H9 (cell line): ENCODE measurements around the gene MTMR12. TPM values are rescaled to one million over a fixed set of nuclear protein-coding genes. Genes with fewer than 3 reads are reported as not detected.

Experiments used
- DNase-seq: peaks from one replicate; pipeline ENCODE4 v3.0.0-alpha.2; 2017
- H2AFZ ChIP-seq: one replicate; pipeline ENCODE4 v1.6.1; 2013; ENCODE audit warnings: mild to moderate bottlenecking, low read length, control low read depth, moderate library complexity
- H2AK5ac ChIP-seq: 2 replicates; pipeline ENCODE4 v1.6.1; 2013; ENCODE audit warnings: low read length, control low read depth, mixed read lengths; ENCODE audit not compliant: insufficient read length
- H2BK120ac ChIP-seq: one replicate; pipeline ENCODE4 v1.6.1; 2013; ENCODE audit warnings: low read depth, mild to moderate bottlenecking, low read length, control low read depth, inconsistent platforms; ENCODE audit not compliant: poor library complexity, severe bottlenecking
- H2BK12ac ChIP-seq: 2 replicates; pipeline ENCODE4 v1.6.1; 2013; ENCODE audit warnings: low read length, control low read depth, mixed read lengths, low read depth; ENCODE audit not compliant: insufficient read length
- H2BK15ac ChIP-seq: 2 replicates; pipeline ENCODE4 v1.6.1; 2013; ENCODE audit warnings: low read depth, low read length, control low read depth
- H2BK20ac ChIP-seq: one replicate; pipeline ENCODE4 v1.6.1; 2013; ENCODE audit warnings: low read depth, mild to moderate bottlenecking, low read length, control low read depth, inconsistent platforms; ENCODE audit not compliant: poor library complexity, severe bottlenecking
- H2BK5ac ChIP-seq: 2 replicates; pipeline ENCODE4 v1.6.1; 2013; ENCODE audit warnings: low read length, control low read depth, mixed read lengths; ENCODE audit not compliant: insufficient read length
- H3K14ac ChIP-seq: 2 replicates; pipeline ENCODE4 v1.6.1; 2013; ENCODE audit warnings: low read length, control low read depth; ENCODE audit not compliant: insufficient read depth
- H3K18ac ChIP-seq: 2 replicates; pipeline ENCODE4 v1.6.1; 2013; ENCODE audit warnings: low read depth, mild to moderate bottlenecking, mixed read lengths, low read length, control low read depth; ENCODE audit not compliant: insufficient read length
- H3K23ac ChIP-seq: 2 replicates; pipeline ENCODE4 v1.6.1; 2013; ENCODE audit warnings: low read length, control low read depth, mixed read lengths, low read depth; ENCODE audit not compliant: insufficient read length
- H3K23me2 ChIP-seq: 2 replicates; pipeline ENCODE4 v1.6.1; 2013; ENCODE audit warnings: low read depth, mild to moderate bottlenecking, mixed read lengths, low read length, control low read depth; ENCODE audit not compliant: insufficient read length, poor library complexity, severe bottlenecking
- H3K27ac ChIP-seq: 2 replicates; pipeline ENCODE4 v1.5.1; 2013; ENCODE audit warnings: low read length, control low read depth, mixed read lengths, low read depth; ENCODE audit not compliant: insufficient read length
- H3K27me3 ChIP-seq: 2 replicates; pipeline ENCODE4 v1.6.1; 2013; ENCODE audit warnings: low read length, control low read depth, inconsistent platforms; ENCODE audit not compliant: insufficient read depth
- H3K4ac ChIP-seq: 2 replicates; pipeline ENCODE4 v1.6.1; 2013; ENCODE audit warnings: low read depth, mild to moderate bottlenecking, control low read depth, inconsistent platforms, low read length, moderate library complexity
- H3K4me1 ChIP-seq: 2 replicates; pipeline ENCODE4 v1.6.1; 2013; ENCODE audit warnings: low read length, control low read depth, inconsistent platforms; ENCODE audit not compliant: insufficient read depth
- H3K4me2 ChIP-seq: 2 replicates; pipeline ENCODE4 v1.6.1; 2013; ENCODE audit warnings: low read length, control low read depth, mixed read lengths; ENCODE audit not compliant: insufficient read length, insufficient read depth
- H3K56ac ChIP-seq: 2 replicates; pipeline ENCODE4 v1.6.1; 2013; ENCODE audit warnings: low read depth, mild to moderate bottlenecking, mixed read lengths, low read length, control low read depth; ENCODE audit not compliant: insufficient read length
- H3K79me1 ChIP-seq: 2 replicates; pipeline ENCODE4 v1.6.1; 2013; ENCODE audit warnings: low read depth, mild to moderate bottlenecking, moderate library complexity, low read length, control low read depth, inconsistent platforms; ENCODE audit not compliant: insufficient read depth, poor library complexity, severe bottlenecking
- H3K79me2 ChIP-seq: 2 replicates; pipeline ENCODE4 v1.6.1; 2013; ENCODE audit warnings: low read length, control low read depth, inconsistent platforms; ENCODE audit not compliant: insufficient read depth
- H3K9ac ChIP-seq: 2 replicates; pipeline ENCODE4 v1.6.1; 2013; ENCODE audit warnings: low read length, control low read depth, mixed read lengths; ENCODE audit not compliant: insufficient read length; ENCODE audit errors: extremely low read depth
- H3K9me3 ChIP-seq: one replicate; pipeline ENCODE4 v1.6.1; 2013; ENCODE audit warnings: low read depth, low read length, inconsistent platforms; ENCODE audit not compliant: control insufficient read depth
- H3T11ph ChIP-seq: one replicate; pipeline ENCODE4 v1.6.1; 2013; ENCODE audit warnings: mild to moderate bottlenecking, low read length, control low read depth, inconsistent platforms
- H4K20me1 ChIP-seq: one replicate; pipeline ENCODE4 v1.6.1; 2013; ENCODE audit not compliant: control insufficient read depth, insufficient read length, insufficient read depth
- H4K5ac ChIP-seq: 2 replicates; pipeline ENCODE4 v1.6.1; 2013; ENCODE audit warnings: low read depth, mild to moderate bottlenecking, mixed read lengths, low read length, control low read depth; ENCODE audit not compliant: insufficient read length
- H4K8ac ChIP-seq: replicated peaks from 2 replicates; pipeline ENCODE4 v1.6.1; 2013; ENCODE audit warnings: low read length, control low read depth, mixed read lengths, low read depth; ENCODE audit not compliant: insufficient read length
- H4K91ac ChIP-seq: 2 replicates; pipeline ENCODE4 v1.6.1; 2013; ENCODE audit warnings: low read depth, mild to moderate bottlenecking, moderate library complexity, mixed read lengths, low read length, control low read depth; ENCODE audit not compliant: insufficient read length
- H3K27ac Mint-ChIP-seq, 3 experiments: 2 replicates in 2 of 3; 3 replicates in 1 of 3; pipeline ENCODE4 v1.8.0; 2020 to 2021; ENCODE audit warnings: mixed read lengths in 3 of 3, mild to moderate bottlenecking in 1 of 3, moderate library complexity in 1 of 3
- H3K27me3 Mint-ChIP-seq: 2 replicates; pipeline ENCODE4 v1.8.0; 2021; ENCODE audit warnings: low read depth, mild to moderate bottlenecking, moderate library complexity, mixed read lengths
- H3K36me3 Mint-ChIP-seq, 3 experiments: 2 replicates in 2 of 3; 3 replicates in 1 of 3; pipeline ENCODE4 v1.8.0; 2020 to 2021; ENCODE audit warnings: low read depth in 3 of 3, mixed read lengths in 3 of 3; ENCODE audit not compliant: insufficient read depth in 1 of 3
- H3K4me1 Mint-ChIP-seq, 2 experiments: 2 replicates each; pipeline ENCODE4 v1.8.0; 2020; ENCODE audit warnings: mixed read lengths in 2 of 2
- H3K4me3 Mint-ChIP-seq, 2 experiments: 2 replicates in 1 of 2; 3 replicates in 1 of 2; pipeline ENCODE4 v1.8.0; 2020 to 2021; ENCODE audit warnings: mild to moderate bottlenecking in 2 of 2, mixed read lengths in 2 of 2, moderate library complexity in 1 of 2
- H3K9me3 Mint-ChIP-seq, 2 experiments: 2 replicates in 1 of 2; 3 replicates in 1 of 2; pipeline ENCODE4 v1.8.0; 2020; ENCODE audit warnings: mild to moderate bottlenecking in 2 of 2, mixed read lengths in 2 of 2, moderate library complexity in 1 of 2
- WGBS: extraction: QIAGEN DNeasy Blood & Tissue Kit; methylation state at CpG from one replicate; pipeline ENCODE4 v1.1.7; 2013; ENCODE audit warnings: missing lambda C conversion rate, low lambda C conversion rate, mixed read lengths; ENCODE audit not compliant: insufficient read length; ENCODE audit errors: extremely low coverage; 5-methylcytosine and 5-hydroxymethylcytosine counted together
- total RNA-seq: library from RNA; stranded (reverse); gene quantifications from 2 replicates; pipeline ENCODE4 v1.2.1, GENCODE V29; 2021
- TF ChIP-seq, protein P1 (sequence below): fragments of 200-600 bp; sonication (generic); conservative IDR thresholded peaks from 3 replicates; pipeline ENCODE4 v1.8.0; 2021; ENCODE audit warnings: antibody characterized with exemption, mild to moderate bottlenecking

The MTMR12 gene
- total RNA-seq, 1 experiment from 2014 or later: 39.3 TPM

DNA sequence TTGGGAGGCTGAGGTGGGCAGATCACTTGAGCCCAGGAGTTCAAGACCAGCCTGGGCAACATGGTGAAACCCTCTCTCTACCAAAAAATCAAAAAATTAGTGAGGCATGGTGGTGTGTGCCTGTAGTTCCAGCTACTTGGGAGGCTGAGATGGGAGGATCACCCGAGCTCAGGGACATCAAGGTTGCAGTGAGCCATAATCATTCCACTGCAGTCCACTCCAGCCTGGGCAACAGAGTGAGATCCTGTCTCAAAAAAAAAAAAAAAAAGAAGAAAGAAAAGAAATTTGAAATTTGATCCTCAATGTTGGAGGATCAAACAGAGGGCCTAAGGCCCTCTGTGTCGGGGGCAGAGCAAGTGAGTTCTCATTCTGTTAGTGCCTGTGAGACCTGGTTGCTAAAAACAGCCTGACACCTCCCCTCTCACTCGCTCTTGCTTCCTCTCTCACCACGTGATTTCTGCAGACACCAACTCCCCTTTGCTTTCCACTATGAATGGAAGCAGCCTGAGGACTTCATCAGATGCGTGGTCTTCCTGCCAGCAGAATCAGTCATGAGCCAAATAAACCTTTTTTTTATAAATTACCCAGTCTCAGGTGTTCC is 130.2 kb downstream of the MTMR12 start:
- Histone ChIP-seq H2BK5ac (no peak overlapping the region), H2BK120ac (no peak overlapping the region), H3K4ac (no peak overlapping the region), H3K9ac (no peak overlapping the region), H3T11ph (no peak overlapping the region), H3K4me1 (no peaks in the 10 kb centered on the region), H3K27me3 (no peaks in the 10 kb centered on the region), H2BK15ac (no peak overlapping the region), H4K91ac (no peak overlapping the region), H3K27ac (no peak overlapping the region), H4K8ac (no peak overlapping the region), H3K4me2 (no peak overlapping the region), H2BK20ac (no peak overlapping the region), H3K79me1 (no peaks in the 10 kb centered on the region), H3K14ac (no peak overlapping the region), H3K23ac (no peak overlapping the region), H2AFZ (no peak overlapping the region), H3K23me2 (no peaks in the 10 kb centered on the region), H3K18ac (no peak overlapping the region), H4K20me1 (no peaks in the 10 kb centered on the region), H4K5ac (no peak overlapping the region), H3K9me3 (no peaks in the 10 kb centered on the region), H3K79me2 (no peaks in the 10 kb centered on the region), H2BK12ac (no peak overlapping the region), H3K56ac (no peak overlapping the region), H2AK5ac (no peak overlapping the region)
- H3K9me3 Mint-ChIP-seq: peaks cover 7 to 9% of the 10 kb centered on the region in 2 experiments
- H3K4me1 Mint-ChIP-seq: peaks cover 0 to 1% of the 10 kb centered on the region in 2 experiments; a peak in 1 of 4 replicates
- no peak overlapping the region for H3K4me3 Mint-ChIP-seq
- no peak overlapping the region for H3K27ac Mint-ChIP-seq
- peaks cover 0 to 1% (median 0%) of the 10 kb centered on the region in 3 experiments; a peak in 1 of 7 replicates for H3K36me3 Mint-ChIP-seq
- no peaks in the 10 kb centered on the region for H3K27me3 Mint-ChIP-seq
- DNase-seq: no peak
- WGBS: no CpG with 5 or more reads among the region's 5 CpGs
- TF ChIP-seq, protein P1, sequence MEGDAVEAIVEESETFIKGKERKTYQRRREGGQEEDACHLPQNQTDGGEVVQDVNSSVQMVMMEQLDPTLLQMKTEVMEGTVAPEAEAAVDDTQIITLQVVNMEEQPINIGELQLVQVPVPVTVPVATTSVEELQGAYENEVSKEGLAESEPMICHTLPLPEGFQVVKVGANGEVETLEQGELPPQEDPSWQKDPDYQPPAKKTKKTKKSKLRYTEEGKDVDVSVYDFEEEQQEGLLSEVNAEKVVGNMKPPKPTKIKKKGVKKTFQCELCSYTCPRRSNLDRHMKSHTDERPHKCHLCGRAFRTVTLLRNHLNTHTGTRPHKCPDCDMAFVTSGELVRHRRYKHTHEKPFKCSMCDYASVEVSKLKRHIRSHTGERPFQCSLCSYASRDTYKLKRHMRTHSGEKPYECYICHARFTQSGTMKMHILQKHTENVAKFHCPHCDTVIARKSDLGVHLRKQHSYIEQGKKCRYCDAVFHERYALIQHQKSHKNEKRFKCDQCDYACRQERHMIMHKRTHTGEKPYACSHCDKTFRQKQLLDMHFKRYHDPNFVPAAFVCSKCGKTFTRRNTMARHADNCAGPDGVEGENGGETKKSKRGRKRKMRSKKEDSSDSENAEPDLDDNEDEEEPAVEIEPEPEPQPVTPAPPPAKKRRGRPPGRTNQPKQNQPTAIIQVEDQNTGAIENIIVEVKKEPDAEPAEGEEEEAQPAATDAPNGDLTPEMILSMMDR: no peak

Other genes with a start within 250 kb of the MTMR12 start
- gene GOLPH3, start 138.6 kb downstream of the MTMR12 start, total RNA-seq: 98.0 and 98.7 TPM in 2 replicates
- 61.8 and 62.4 TPM in 2 replicates for gene ZFR, start 131.8 kb upstream of the MTMR12 start, total RNA-seq